Type B pancreatic cell (in vitro differentiated cells): ENCODE measurements around the gene SIGLEC15. TPM values are rescaled to one million over a fixed set of nuclear protein-coding genes. Genes with fewer than 3 reads are reported as not detected.
A peak's percentile ranks its signal among the peaks of the same experiment; 100 is the strongest.

ENCODE experiments used
- DNase-seq: peaks from one replicate; pipeline ENCODE4 v3.0.0; 2021; ENCODE audit warnings: mixed read lengths; ENCODE audit not compliant: unreplicated experiment; ENCODE audit errors: extremely low spot score
- H3K27ac Mint-ChIP-seq: 2 replicates; pipeline ENCODE4 v1.8.0; 2021; ENCODE audit warnings: mild to moderate bottlenecking, mixed read lengths
- H3K27me3 Mint-ChIP-seq: 2 replicates; pipeline ENCODE4 v1.8.0; 2021; ENCODE audit warnings: mixed read lengths
- H3K36me3 Mint-ChIP-seq: 2 replicates; pipeline ENCODE4 v1.8.0; 2021; ENCODE audit warnings: mixed read lengths
- H3K4me1 Mint-ChIP-seq: one replicate; pipeline ENCODE4 v1.8.0; 2021; ENCODE audit warnings: mixed read lengths; ENCODE audit not compliant: unreplicated experiment
- H3K4me3 Mint-ChIP-seq: 2 replicates; pipeline ENCODE4 v1.8.0; 2021; ENCODE audit warnings: mild to moderate bottlenecking, mixed read lengths
- H3K9me3 Mint-ChIP-seq: 2 replicates; pipeline ENCODE4 v1.8.0; 2021; ENCODE audit warnings: mixed read lengths
- CTCF ChIP-seq: fragments of 200-600 bp; sonication (generic); conservative IDR thresholded peaks from 2 replicates; pipeline ENCODE4 v1.5.0; 2021; ENCODE audit warnings: antibody characterized with exemption, mild to moderate bottlenecking
- total RNA-seq: library from RNA; stranded (reverse); gene quantifications from 2 replicates; pipeline ENCODE4 v1.2.1, GENCODE V29; 2021; ENCODE audit warnings: low replicate concordance

SIGLEC15 gene
- total RNA-seq, 1 donor from 2014 or later, result 0.41 TPM

- TF ChIP-seq CTCF, result peak; percentile 99
- Mint-ChIP-seq H3K36me3 (peaks cover 23% of the 10 kb centered on the region), H3K4me3 (no peak overlapping the region), H3K9me3 (no peaks in the 10 kb centered on the region), H3K4me1 (no peaks in the 10 kb centered on the region), H3K27me3 (no peaks in the 10 kb centered on the region), H3K27ac (no peak overlapping the region)
- DNase-seq, result peak; percentile 81
These were observed 54.5 kb downstream of the SIGLEC15 start for GRCh38 chr18:45879681-45880655.

GRCh38 chr18:45880876-45881558 lies 55.5 kb downstream of the SIGLEC15 start:
- no peaks in the 10 kb centered on the region for H3K4me1 Mint-ChIP-seq
- H3K27ac Mint-ChIP-seq, result no peak overlapping the region
- peaks cover 16% of the 10 kb centered on the region for H3K36me3 Mint-ChIP-seq

DNA sequence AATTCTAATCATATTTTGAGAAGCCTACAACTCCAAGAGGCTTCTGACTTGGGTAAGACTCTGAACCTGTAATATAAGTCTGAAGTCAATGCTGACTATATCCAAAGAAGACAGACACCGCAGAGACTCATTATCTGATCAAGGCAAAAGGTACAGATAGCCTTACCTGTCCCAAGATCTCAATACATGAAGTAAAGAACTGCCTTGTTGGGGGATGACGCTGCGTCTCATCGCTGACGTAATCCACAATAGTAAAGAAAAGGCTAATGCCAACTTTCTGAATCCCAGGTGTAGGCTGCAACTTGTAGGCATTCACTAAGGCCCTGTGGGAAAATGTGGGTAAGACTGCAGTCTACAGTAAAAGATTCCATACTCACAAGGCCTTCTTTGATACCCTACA lies 62.1 kb downstream of the SIGLEC15 start:
- no peak for TF ChIP-seq CTCF
- no peak for DNase-seq
- Mint-ChIP-seq H3K27ac (no peak overlapping the region), H3K27me3 (no peaks in the 10 kb centered on the region), H3K4me1 (no peaks in the 10 kb centered on the region), H3K4me3 (no peak overlapping the region), H3K36me3 (peaks cover 8% of the 10 kb centered on the region), H3K9me3 (no peaks in the 10 kb centered on the region)

More at GRCh38 chr18:45880876-45881558, 55.5 kb downstream of the SIGLEC15 start:
- H3K4me3 Mint-ChIP-seq, result no peak overlapping the region
- no peak for DNase-seq
- no peaks in the 10 kb centered on the region for H3K9me3 Mint-ChIP-seq
- TF ChIP-seq CTCF, result no peak
- no peaks in the 10 kb centered on the region for H3K27me3 Mint-ChIP-seq

DNA sequence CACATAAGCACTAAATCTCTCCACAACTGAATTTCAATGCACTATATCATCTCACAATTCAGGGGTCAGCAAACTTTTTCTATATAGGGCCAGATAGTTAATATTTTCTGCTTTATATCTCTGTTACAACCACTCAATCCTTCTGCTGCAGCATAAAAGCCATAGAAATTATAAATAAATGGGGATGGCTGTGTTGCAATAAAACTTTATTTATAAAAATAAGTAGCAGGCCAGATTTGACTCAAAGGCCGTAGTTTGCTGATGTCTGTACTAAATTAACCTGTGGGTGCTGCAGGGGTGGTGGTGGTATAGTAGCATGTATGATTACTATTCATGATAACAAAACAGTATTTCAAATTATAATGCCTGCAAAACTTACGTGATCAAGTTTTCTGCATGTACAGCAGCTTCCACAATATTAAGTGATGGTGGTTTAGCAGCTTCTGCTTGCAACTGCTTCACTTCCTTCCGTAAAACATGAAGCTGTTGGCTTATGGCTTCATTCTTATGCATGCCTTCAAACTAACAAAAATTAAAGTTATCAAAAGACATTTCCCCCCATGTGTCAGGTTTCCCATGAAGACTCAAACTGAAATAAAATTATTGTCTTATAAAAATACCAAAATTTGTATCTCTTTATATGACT lies 64.1 kb downstream of the SIGLEC15 start:
- H3K27me3 Mint-ChIP-seq, result no peaks in the 10 kb centered on the region
- no peak overlapping the region for H3K4me3 Mint-ChIP-seq
- no peak for DNase-seq
- peaks cover 6% of the 10 kb centered on the region for H3K36me3 Mint-ChIP-seq
- H3K4me1 Mint-ChIP-seq, result no peaks in the 10 kb centered on the region
- no peak overlapping the region for H3K27ac Mint-ChIP-seq
- TF ChIP-seq CTCF, result no peak
- no peaks in the 10 kb centered on the region for H3K9me3 Mint-ChIP-seq

- H3K4me1 Mint-ChIP-seq, result no peaks in the 10 kb centered on the region
- H3K9me3 Mint-ChIP-seq, result no peaks in the 10 kb centered on the region
- H3K36me3 Mint-ChIP-seq, result peaks cover 16% of the 10 kb centered on the region
- DNase-seq, result no peak
- H3K27ac Mint-ChIP-seq, result no peak overlapping the region
- TF ChIP-seq CTCF, result no peak
- H3K4me3 Mint-ChIP-seq, result no peak overlapping the region
- no peaks in the 10 kb centered on the region for H3K27me3 Mint-ChIP-seq
These were observed 65.1 kb downstream of the SIGLEC15 start for GRCh38 chr18:45890606-45891005.
